ENCODE measurements around the gene ANKFN1.

ANKFN1 gene

DNA sequence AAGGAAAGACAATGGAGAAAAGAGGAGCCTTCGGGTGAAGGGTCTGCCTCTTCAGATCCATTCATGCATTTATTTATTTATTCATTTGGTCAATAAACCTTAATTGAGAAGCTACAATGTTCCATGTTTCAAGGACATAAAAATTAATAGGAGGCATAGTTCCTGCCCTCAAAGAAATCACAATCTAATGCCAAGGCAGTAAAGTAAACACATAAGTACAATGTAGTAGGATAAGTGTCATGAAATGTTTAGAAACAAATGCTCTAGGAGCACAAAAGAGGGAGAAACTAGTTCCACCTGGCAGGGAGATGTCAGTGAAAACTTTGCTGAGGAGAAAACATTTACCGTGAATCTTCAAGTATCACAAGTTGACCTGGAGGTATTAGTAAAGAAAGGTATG is 336.7 kb downstream of the ANKFN1 start:
- no peak overlapping the region for H3K4me3 ChIP-seq (ENCODE audit: low read depth, low read length)
- in situ Hi-C loops (cut with HindIII; ENCODE audit: low sequenced_read_pairs) = no loop called here
- no peak for DNase-seq (ENCODE audit: low read depth, low spot score)
- TF ChIP-seq, protein P1, sequence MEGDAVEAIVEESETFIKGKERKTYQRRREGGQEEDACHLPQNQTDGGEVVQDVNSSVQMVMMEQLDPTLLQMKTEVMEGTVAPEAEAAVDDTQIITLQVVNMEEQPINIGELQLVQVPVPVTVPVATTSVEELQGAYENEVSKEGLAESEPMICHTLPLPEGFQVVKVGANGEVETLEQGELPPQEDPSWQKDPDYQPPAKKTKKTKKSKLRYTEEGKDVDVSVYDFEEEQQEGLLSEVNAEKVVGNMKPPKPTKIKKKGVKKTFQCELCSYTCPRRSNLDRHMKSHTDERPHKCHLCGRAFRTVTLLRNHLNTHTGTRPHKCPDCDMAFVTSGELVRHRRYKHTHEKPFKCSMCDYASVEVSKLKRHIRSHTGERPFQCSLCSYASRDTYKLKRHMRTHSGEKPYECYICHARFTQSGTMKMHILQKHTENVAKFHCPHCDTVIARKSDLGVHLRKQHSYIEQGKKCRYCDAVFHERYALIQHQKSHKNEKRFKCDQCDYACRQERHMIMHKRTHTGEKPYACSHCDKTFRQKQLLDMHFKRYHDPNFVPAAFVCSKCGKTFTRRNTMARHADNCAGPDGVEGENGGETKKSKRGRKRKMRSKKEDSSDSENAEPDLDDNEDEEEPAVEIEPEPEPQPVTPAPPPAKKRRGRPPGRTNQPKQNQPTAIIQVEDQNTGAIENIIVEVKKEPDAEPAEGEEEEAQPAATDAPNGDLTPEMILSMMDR (IDR thresholded peaks at IDR 0.05; ENCODE audit: low read depth, low read length) = no peak

DNA sequence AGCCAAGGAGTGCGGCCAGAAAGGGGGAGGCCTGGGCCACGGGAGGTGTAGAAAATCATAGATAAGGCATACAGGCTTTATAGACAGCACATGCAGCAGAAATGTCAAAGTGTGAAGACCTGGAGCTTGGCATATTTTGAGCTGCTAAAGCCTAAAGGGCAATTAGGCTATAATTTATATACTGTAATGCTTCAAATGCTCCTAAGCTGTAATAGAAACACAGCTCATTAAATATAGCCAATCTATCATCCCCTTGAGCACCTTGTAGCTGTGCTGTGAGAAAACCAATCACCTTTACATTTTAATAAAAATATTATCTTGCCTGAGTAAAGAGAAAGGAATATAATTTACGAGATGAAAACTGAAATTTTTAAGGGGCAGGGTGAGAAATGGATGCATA is 342.3 kb downstream of the ANKFN1 start:
- TF ChIP-seq, protein P1 (IDR thresholded peaks at IDR 0.05; ENCODE audit: low read depth, low read length) = no peak
- in situ Hi-C loops (cut with HindIII; ENCODE audit: low sequenced_read_pairs) = no loop called here
- no peak for DNase-seq (ENCODE audit: low read depth, low spot score)
- no peak overlapping the region for H3K4me3 ChIP-seq (ENCODE audit: low read depth, low read length)

DNA sequence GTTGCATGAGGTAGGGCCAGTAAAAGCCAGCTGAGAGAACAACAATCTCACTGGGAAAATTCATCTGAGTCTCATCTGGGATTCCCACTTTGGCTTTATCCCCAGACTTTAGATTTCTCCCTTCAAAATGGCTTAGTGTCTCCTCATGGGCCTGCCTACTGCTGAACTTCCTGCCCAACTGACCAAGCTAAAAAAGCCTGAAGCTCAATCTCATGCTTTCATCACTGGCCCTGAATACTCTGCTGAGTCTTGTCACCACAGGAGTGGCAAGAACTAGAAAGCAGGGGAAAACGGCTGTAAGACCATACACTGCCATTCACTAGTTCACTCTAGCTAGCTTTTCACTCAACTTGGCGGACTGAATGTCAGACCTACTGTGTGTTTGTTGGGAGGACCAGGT is 343.9 kb downstream of the ANKFN1 start:
- no peak overlapping the region for H3K4me3 ChIP-seq (ENCODE audit: low read depth, low read length)
- no peak for DNase-seq (ENCODE audit: low read depth, low spot score)
- in situ Hi-C loops (cut with HindIII; ENCODE audit: low sequenced_read_pairs) = no loop called here
- TF ChIP-seq, protein P1 (IDR thresholded peaks at IDR 0.05; ENCODE audit: low read depth, low read length) = no peak

GRCh38 chr17:56499799-56500388 is 346.6 kb downstream of the ANKFN1 start:
- peak; percentile 35 for DNase-seq (ENCODE audit: low read depth, low spot score)

DNA sequence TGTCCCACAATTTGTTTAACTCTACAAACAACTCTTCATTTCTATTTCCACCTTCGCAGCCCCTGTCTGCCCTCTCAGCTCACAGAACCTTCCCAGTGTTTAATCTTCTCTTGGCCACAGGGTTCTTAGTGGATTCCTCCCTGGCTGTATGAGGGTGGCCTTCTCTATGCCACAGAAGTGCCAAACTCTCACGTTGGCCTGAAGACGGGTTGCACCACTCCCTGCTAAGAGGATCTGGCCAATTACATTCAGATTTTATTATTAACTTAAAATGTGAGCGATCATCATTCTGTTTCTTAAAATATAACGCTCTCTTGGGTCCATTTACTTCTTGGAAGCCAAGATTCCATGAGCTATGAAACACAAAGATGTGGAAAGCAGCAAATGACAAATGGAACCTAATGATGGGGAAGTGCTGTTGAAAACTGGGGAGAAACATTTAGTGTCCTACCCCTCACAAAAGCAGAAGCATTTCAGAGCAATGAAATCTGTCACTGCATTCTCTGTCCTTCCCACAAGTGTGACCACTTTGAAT is 348.9 kb downstream of the ANKFN1 start:
- in situ Hi-C loops (cut with HindIII; ENCODE audit: low sequenced_read_pairs) = no loop called here

More at GRCh38 chr17:56499799-56500388, 346.6 kb downstream of the ANKFN1 start:
- H3K4me3 ChIP-seq (ENCODE audit: low read depth, low read length) = no peak overlapping the region
- in situ Hi-C loops (cut with HindIII; ENCODE audit: low sequenced_read_pairs) = no loop called here
- TF ChIP-seq, protein P1 (IDR thresholded peaks at IDR 0.05; ENCODE audit: low read depth, low read length) = peak; percentile 44

DNA sequence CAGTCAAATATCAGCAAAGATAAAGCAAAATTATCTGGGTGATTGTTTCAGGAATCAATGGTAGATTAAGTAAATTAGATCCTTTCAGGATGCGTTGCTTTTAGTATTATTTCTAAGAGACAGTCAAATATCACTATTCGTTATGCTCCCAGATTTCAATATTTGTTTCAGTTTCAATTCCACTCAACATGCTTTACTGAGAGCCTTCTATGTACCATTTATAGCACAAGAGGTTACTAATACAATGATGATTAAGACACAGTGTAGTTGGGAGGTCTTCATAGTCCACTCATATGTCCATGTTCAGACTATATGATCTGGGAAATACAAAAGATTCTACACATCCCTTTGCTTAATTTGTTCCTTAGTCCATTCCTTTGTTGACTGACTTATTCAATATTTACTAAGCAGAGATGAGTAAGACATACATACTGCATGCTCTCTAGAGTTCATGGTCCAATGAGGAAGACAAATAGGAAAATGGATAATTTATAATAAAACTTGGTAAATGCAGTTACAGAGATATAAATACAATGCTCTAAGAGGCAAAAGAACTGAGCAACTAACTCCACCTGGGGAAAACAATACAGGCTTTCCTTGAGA is 352.0 kb downstream of the ANKFN1 start:
- TF ChIP-seq, protein P1 (IDR thresholded peaks at IDR 0.05; ENCODE audit: low read depth, low read length) = no peak
- in situ Hi-C loops (cut with HindIII; ENCODE audit: low sequenced_read_pairs) = no loop called here
- DNase-seq (ENCODE audit: low read depth, low spot score) = no peak
- H3K4me3 ChIP-seq (ENCODE audit: low read depth, low read length) = no peak overlapping the region

More for the DNA sequence above, 348.9 kb downstream of the ANKFN1 start:
- no peak for DNase-seq (ENCODE audit: low read depth, low spot score)
- H3K4me3 ChIP-seq (ENCODE audit: low read depth, low read length) = no peak overlapping the region
- TF ChIP-seq, protein P1 (IDR thresholded peaks at IDR 0.05; ENCODE audit: low read depth, low read length) = no peak

Measured in astrocyte of the spinal cord (primary cell).